GM19468 (cell line): Measurements from ENCODE around the gene HLA-G.
"Not testable (repeated sequence)": the region's sequence is repeated elsewhere in the genome, so short reads cannot be mapped to it uniquely, and the experiment has no call there.

Experiments used
- ATAC-seq: cut with Tn5 transposase; IDR thresholded peaks from one replicate; pipeline ENCODE4 v1.9.1; 2021; ENCODE audit warnings: mild to moderate bottlenecking, moderate library complexity, moderate number of reproducible peaks; ENCODE audit not compliant: unreplicated experiment; ENCODE audit errors: extremely low read depth

HLA-G gene

GRCh38 chr6:29827579-29828470 is at the start of gene HLA-G:
HLA-G (plus strand) TSS chr6:29827825; CDS start chr6:29827845, 20 bp downstream.
- ATAC-seq = no peak

GRCh38 chr6:29780019-29780698 is 47.5 kb upstream of the HLA-G start:
- not testable (repeated sequence) for ATAC-seq

- no peak for ATAC-seq
Observed at GRCh38 chr6:29789176-29789575, 38.4 kb upstream of the HLA-G start.

- no peak for ATAC-seq
Observed at GRCh38 chr6:29790626-29791025, 37.0 kb upstream of the HLA-G start.

- ATAC-seq = no peak
Observed at GRCh38 chr6:29791162-29791561, 36.5 kb upstream of the HLA-G start.

- no peak for ATAC-seq
Observed at GRCh38 chr6:29791786-29792122, 35.9 kb upstream of the HLA-G start.

GRCh38 chr6:29792123-29793035 is 35.2 kb upstream of the HLA-G start:
- ATAC-seq = no peak

GRCh38 chr6:29793036-29793356 is 34.6 kb upstream of the HLA-G start:
- ATAC-seq = no peak

- ATAC-seq = no peak
Observed at GRCh38 chr6:29793796-29794195, 33.8 kb upstream of the HLA-G start.

- ATAC-seq = no peak
Observed at GRCh38 chr6:29796026-29796425, 31.6 kb upstream of the HLA-G start.

- ATAC-seq = no peak
Observed at GRCh38 chr6:29797135-29797534, 30.5 kb upstream of the HLA-G start.

- ATAC-seq = no peak
Observed at GRCh38 chr6:29797966-29798365, 29.7 kb upstream of the HLA-G start.

- ATAC-seq = no peak
Observed at GRCh38 chr6:29800254-29800653, 27.4 kb upstream of the HLA-G start.

- no peak for ATAC-seq
Observed at GRCh38 chr6:29806387-29806786, 21.2 kb upstream of the HLA-G start.

- ATAC-seq = no peak
Observed at GRCh38 chr6:29809249-29809648, 18.4 kb upstream of the HLA-G start.

GRCh38 chr6:29810371-29810770 is 17.3 kb upstream of the HLA-G start:
- ATAC-seq = no peak

GRCh38 chr6:29811377-29811776 is 16.2 kb upstream of the HLA-G start:
- ATAC-seq = no peak

GRCh38 chr6:29813066-29813465 is 14.6 kb upstream of the HLA-G start:
- ATAC-seq = no peak

GRCh38 chr6:29813809-29814208 is 13.8 kb upstream of the HLA-G start:
- ATAC-seq = no peak

- ATAC-seq = no peak
Observed at GRCh38 chr6:29814379-29815117, 13.1 kb upstream of the HLA-G start.
